Breast epithelium (tissue), 4 donors: ENCODE data around the gene LRCOL1. TPM values are rescaled to one million over a fixed set of nuclear protein-coding genes. Genes with fewer than 3 reads are reported as not detected.
"Not testable (repeated sequence)": the region's sequence is repeated elsewhere in the genome, so short reads cannot be mapped to it uniquely, and the experiment has no call there.

Source experiments
- DNase-seq, 2 donors: peaks; one replicate each; pipeline ENCODE4 v3.0.0-alpha.2; 2019; ENCODE audit warnings: low spot score in 2 of 2
- H3K27ac ChIP-seq, 2 donors: fragments of 200-600 bp; sonication (generic) in 1 of 2; one replicate each; pipeline ENCODE4 v1.5.1; 2016 to 2019; ENCODE audit warnings: mild to moderate bottlenecking in 1 of 2
- H3K27me3 ChIP-seq, 2 donors: fragments of 200-600 bp; sonication (generic) in 1 of 2; one replicate each; pipeline versions ENCODE4 v1.5.1 to v1.6.0; 2017 to 2019; ENCODE audit warnings: control low read depth in 1 of 2, mild to moderate bottlenecking in 1 of 2
- H3K36me3 ChIP-seq: fragments of 200-600 bp; one replicate; pipeline ENCODE4 v1.5.1; 2019
- H3K4me1 ChIP-seq, 2 donors: fragments of 200-600 bp; sonication (generic); one replicate each; pipeline ENCODE4 v1.5.1; 2016 to 2019; ENCODE audit warnings: control low read depth in 1 of 2
- H3K4me3 ChIP-seq, 3 donors: fragments of 200-600 bp; sonication (generic); 1 replicate in 2 of 3; 2 replicates in 1 of 3; pipeline ENCODE4 v1.5.1; 2016 to 2019; ENCODE audit warnings: mild to moderate bottlenecking in 3 of 3, moderate library complexity in 2 of 3
- H3K9me3 ChIP-seq, 2 donors: fragments of 200-600 bp; sonication (generic) in 1 of 2; one replicate each; pipeline ENCODE4 v1.5.1; 2016 to 2019; ENCODE audit warnings: control low read depth in 1 of 2
- CTCF ChIP-seq, 3 donors: fragments of 450-650 bp; IDR thresholded peaks; one replicate each; pipeline ENCODE4 v1.5.1; 2016 to 2017; ENCODE audit warnings: antibody characterized with exemption in 3 of 3, mild to moderate bottlenecking in 3 of 3, moderate library complexity in 3 of 3
- POLR2A ChIP-seq: fragments of 450-650 bp; IDR thresholded peaks from one replicate; pipeline ENCODE4 v1.6.1; 2016; ENCODE audit warnings: antibody characterized with exemption, mild to moderate bottlenecking, moderate library complexity
- POLR2AphosphoS5 ChIP-seq, 3 donors: sonication (generic); formaldehyde crosslinking; IDR thresholded peaks; one replicate each; pipeline ENCODE4 v1.6.1; 2017; ENCODE audit warnings: antibody characterized with exemption in 3 of 3
- intact Hi-C: fragments of 100-400 bp; cut with DNase I; formaldehyde crosslinking; loops from one replicate; pipeline ENCODE4 v1.15.1; 2023; ENCODE audit warnings: low total_unique reads
- total RNA-seq, 3 donors: library from RNA; depleted of rRNA; stranded (reverse); fragments of >200 nt; gene quantifications; one replicate each; pipeline ENCODE4 v1.1.0, GENCODE V29; 2016

LRCOL1 gene
- total RNA-seq, 3 donors from 2014 or later = 0.59 TPM; not detected in 2

GRCh38 chr12:132602572-132603239 lies 7.7 kb downstream of the LRCOL1 start:
- TF ChIP-seq CTCF (IDR thresholded peaks at IDR 0.05) (no peak), POLR2AphosphoS5 (IDR thresholded peaks at IDR 0.05) (no peak), POLR2A (no peak)
- H3K9me3 ChIP-seq = no peaks in the 10 kb centered on the region
- peak overlapping the region; percentile 34 to 60 (median 35) for H3K4me3 ChIP-seq
- DNase-seq = no peak
- no peaks in the 10 kb centered on the region for H3K36me3 ChIP-seq
- peaks cover 0 to 49% of the 10 kb centered on the region in 2 donors for H3K27me3 ChIP-seq
- H3K27ac ChIP-seq = peak overlapping the region in 1 of 2 donors; percentile 80
- intact Hi-C loops = loop anchor here (1.0 kb wide), 1 partner anchor 22 kb away; no protein-coding TSS in a partner anchor
- H3K4me1 ChIP-seq = peaks cover 0 to 7% of the 10 kb centered on the region in 2 donors

- H3K9me3 ChIP-seq = no peaks in the 10 kb centered on the region
- peak overlapping the region in 2 of 3 donors; percentile 58 to 76 for H3K4me3 ChIP-seq
- intact Hi-C loops = no loop called here
- peaks cover 0 to 39% of the 10 kb centered on the region in 2 donors for H3K27me3 ChIP-seq
- no peaks in the 10 kb centered on the region for H3K36me3 ChIP-seq
- TF ChIP-seq POLR2A (no peak), POLR2AphosphoS5 (IDR thresholded peaks at IDR 0.05) (no peak), CTCF (IDR thresholded peaks at IDR 0.05) (no peak)
- H3K27ac ChIP-seq = peak overlapping the region in 1 of 2 donors; percentile 2
- H3K4me1 ChIP-seq = peaks cover 0 to 7% of the 10 kb centered on the region in 2 donors
- DNase-seq = no peak
Measured at GRCh38 chr12:132601171-132601883, 9.1 kb downstream of the LRCOL1 start.

GRCh38 chr12:132600048-132601032 lies 10.0 kb downstream of the LRCOL1 start:
- Histone ChIP-seq H3K9me3 (no peaks in the 10 kb centered on the region), H3K4me1 (peaks cover 0 to 7% of the 10 kb centered on the region in 2 donors), H3K36me3 (no peaks in the 10 kb centered on the region), H3K27ac (peak overlapping the region; percentile 38 to 64), H3K4me3 (peak overlapping the region; percentile 37 to 76 (median 58)), H3K27me3 (peaks cover 0 to 32% of the 10 kb centered on the region in 2 donors)
- peak; percentile 51 to 74 for DNase-seq
- intact Hi-C loops = no loop called here
- TF ChIP-seq POLR2AphosphoS5 (IDR thresholded peaks at IDR 0.05) = no peak
- TF ChIP-seq CTCF (IDR thresholded peaks at IDR 0.05) = peak; percentile 9 to 70 (median 49)

GRCh38 chr12:132599502-132599901 lies 10.9 kb downstream of the LRCOL1 start:
- intact Hi-C loops, H3K9me3 ChIP-seq, H3K4me1 ChIP-seq, H3K27ac ChIP-seq, DNase-seq, H3K4me3 ChIP-seq, H3K36me3 ChIP-seq: not testable (repeated sequence)
- H3K27me3 ChIP-seq = peaks cover 0 to 24% of the 10 kb centered on the region in 2 donors
